HG02610 (cell line): ENCODE measurements around the gene CABLES1.

ENCODE experiments used
- ATAC-seq: cut with Tn5 transposase; IDR thresholded peaks from one replicate; pipeline ENCODE4 v1.9.1; 2021; ENCODE audit warnings: mild to moderate bottlenecking, moderate library complexity; ENCODE audit not compliant: unreplicated experiment

The CABLES1 gene

GRCh38 chr18:23165271-23166068 is 30.2 kb downstream of the CABLES1 start:
- peak; percentile 70 for ATAC-seq

- ATAC-seq: no peak
Measured at GRCh38 chr18:23166891-23167541, 31.7 kb downstream of the CABLES1 start.

DNA sequence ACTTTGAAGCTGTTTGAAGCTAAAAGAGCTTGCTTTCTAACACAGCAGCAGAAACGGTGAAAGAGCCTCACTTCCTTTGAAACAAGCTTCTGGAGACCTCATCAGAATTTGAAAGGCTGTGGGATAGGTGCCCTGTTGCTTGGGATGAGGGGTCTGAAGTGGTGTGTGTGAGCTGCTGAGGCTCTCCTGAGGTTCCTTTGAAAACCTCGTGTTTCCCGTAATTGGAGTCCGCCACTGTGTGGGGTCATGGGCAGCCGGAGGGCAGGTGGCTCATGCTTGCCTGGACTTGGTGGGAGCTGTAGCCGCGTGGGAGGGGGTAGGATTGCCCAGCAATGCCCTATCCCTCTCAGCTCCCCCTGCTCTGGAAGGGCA is 34.4 kb downstream of the CABLES1 start:
- no peak for ATAC-seq

DNA sequence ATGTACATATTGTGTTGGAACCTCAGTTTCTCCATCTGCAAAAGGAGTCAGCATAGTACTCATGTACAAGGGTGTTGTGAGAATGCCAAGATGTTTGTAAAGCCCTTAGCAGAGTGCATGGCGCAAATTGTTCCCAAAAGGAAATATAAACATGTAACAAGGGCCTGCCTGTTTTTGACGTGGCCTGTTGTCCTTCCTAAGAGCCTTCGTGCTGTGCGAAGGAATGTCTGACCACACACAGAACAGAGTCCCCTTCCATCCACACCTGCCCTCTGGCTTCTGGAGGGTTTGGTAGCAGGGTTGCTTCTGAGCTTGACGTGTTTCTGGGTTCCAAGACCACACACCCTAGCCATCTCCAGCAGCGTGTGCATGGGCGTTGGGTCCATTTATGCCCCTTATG is 34.9 kb downstream of the CABLES1 start:
- ATAC-seq: no peak

DNA sequence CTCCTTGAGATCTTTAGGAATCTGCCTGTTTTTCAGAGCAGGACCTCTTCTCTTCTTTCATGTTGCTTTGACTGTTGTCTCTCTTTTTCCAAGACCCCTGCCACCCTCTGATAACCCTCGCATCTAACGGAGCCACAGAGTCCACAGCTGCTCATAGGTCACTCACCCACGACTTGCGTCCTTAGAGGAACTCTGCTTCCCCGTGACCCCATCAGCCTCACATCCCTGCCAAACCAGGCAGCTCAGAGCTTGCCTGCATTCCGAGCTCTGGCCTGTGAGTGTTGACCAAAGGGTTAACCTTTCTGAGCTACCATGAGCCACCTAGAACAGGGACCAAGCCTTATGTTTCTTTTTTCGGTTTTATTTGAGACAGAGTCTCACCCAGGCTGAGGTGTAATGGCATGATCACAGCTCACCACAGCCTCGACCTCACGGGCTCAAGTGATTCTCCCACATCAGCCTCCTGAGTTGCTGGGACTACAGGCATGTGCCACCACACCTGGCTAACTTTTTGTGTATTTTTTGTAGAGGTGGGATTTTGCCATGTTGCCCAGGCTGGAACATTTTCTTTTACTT is 36.4 kb downstream of the CABLES1 start:
- ATAC-seq: no peak

GRCh38 chr18:23172591-23173380 is 37.5 kb downstream of the CABLES1 start:
- no peak for ATAC-seq

GRCh38 chr18:23173912-23174311 is 38.6 kb downstream of the CABLES1 start:
- no peak for ATAC-seq

DNA sequence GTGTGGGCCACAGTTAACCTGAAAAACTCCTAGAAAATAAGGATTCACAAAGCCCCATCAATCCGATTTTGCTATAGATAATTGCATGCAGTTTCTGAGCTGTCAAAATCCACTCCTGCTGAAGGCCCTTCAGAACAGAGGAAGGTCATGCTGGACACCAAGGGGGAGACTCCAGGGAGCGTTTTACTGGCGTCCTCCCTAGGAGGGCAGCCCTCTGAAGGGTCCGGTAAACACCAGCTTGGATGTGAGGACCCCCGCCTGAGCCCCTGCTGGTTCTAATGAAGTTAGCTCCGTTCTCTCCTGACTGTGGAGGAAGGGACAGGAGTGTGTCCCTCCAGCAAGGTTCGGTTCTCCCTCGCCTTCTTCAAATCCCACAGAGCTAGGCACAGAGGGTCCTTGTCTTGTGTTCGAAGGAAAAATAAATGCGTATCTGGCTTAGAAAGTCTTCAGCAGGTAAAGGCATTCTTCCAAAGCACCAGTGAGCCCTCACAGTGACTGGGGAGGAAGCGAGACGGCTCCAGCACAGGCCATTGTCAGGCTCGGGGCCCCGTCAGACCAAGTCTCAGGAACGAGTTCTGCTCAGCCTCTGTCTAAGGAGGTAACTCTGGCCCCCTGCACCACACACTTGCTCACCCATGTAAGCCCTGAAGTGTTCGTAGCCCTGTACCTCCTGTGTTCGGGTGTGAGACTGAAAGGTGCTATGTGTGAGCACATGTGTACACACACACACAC is 41.6 kb downstream of the CABLES1 start:
- no peak for ATAC-seq

GRCh38 chr18:23177433-23178072 is 42.3 kb downstream of the CABLES1 start:
- no peak for ATAC-seq

DNA sequence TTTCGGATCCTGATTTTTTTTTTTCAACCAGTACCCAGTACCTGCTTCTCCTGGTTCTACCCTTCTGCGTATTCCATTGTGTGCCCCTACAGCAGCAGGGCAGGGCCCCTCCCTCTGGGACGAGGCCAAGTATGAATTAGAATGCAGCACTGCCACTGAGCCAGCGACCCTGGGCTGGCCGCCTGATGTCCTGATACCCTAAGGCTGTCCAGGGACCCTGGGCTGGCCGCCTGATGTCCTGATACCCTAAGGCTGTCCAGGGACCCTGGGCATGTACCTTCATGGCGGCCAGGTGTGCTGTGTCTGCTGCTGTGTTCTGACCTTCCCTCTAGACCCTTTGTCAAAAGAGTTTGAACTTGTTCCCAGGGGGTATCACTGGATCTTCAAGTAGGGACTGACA is 42.9 kb downstream of the CABLES1 start:
- no peak for ATAC-seq

- ATAC-seq: no peak
Measured at GRCh38 chr18:23178661-23179081, 43.4 kb downstream of the CABLES1 start.

DNA sequence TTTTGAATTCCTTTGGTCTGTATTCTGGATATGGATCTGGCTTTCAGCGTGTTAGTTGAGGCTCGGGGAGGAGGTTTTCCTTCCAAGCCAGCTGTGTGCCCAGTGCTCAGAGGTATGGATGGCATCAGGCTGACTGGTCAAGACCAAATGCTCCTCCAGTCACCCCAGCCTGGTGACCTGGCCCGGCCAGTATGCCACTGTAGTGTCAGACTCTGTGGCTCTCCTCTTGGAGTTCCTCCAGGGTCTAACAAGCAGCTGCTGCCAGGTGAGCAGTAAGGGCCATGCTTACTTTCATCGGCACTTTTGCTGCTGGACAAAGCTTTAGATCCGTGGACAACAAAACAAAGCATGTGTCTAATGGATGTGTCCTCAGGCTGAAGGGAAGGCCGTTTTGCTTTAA is 44.1 kb downstream of the CABLES1 start:
- no peak for ATAC-seq

DNA sequence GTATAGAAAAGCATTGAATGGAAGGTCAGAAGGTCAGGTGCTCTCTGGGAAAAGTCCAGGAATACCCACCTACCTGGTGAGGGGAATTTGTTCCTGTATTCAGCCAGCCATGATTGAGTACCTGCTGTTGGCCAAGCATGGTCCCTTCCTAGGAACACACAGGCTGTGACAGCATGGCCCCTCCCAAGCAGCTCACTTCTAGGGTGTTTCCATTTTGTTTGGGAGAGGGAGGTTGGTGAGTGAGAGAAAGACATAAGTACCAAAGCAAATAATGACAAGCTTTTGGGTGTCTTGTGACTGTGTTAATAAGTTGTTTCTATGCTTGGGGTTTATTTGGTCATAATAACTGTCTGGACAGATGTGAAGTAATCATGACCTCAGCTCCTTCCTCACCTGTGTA is 46.3 kb downstream of the CABLES1 start:
- no peak for ATAC-seq

DNA sequence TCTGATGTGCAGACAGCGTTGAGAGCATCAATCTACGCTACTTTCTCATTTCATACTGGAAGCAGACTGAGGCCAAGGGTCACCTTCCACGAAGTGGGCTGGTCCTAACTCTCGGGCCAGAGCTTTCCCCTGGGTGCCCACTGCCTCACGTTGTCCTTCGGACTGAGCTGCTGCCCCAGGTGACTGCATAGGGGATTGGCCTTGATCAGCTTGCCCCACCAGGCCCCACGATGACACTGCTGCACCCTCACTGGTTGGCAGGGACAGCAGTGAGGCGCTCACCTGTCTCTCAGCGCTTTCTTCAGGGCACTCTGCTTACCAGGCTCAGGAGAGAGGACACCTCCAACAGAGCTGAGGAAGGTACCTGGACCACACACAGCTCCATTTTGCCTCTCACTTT is 47.3 kb downstream of the CABLES1 start:
- no peak for ATAC-seq

GRCh38 chr18:23183411-23184150 is 48.3 kb downstream of the CABLES1 start:
- ATAC-seq: no peak

DNA sequence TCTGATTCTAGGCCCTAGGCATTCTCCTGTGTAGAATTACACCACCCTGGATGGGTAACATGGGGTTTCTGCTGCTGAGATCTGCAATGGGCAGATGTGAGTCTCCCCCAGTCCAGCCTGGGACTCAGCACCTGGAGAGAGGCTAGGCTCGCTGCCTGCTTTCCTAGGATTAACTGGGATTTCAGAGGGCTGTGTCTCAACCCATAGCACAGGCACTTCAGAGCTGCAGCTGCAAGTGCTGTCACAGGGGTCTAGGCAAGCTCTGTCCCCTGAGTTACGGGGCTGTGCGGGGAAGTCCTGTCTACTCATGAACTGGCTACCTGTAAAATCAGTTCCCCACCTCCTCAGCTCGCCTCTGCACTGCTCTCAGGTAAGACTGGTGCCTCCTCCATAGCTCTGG is 51.5 kb downstream of the CABLES1 start:
- ATAC-seq: no peak

- ATAC-seq: no peak
Measured at GRCh38 chr18:23188068-23188760, 52.9 kb downstream of the CABLES1 start.

- ATAC-seq: no peak
Measured at GRCh38 chr18:23189099-23189498, 53.8 kb downstream of the CABLES1 start.
